Measurements from ENCODE around the gene NCBP1.
A peak's percentile ranks its signal among the peaks of the same experiment; 100 is the strongest.

The NCBP1 gene

GRCh38 chr9:97628668-97629067, 5.0 kb upstream of the NCBP1 start:
- H3K27ac ChIP-seq (ENCODE audit: low read length) = no peak overlapping the region
- H3K4me1 ChIP-seq (ENCODE audit: control insufficient read depth in 1 of 2, insufficient read depth in 2 of 2, low read length in 2 of 2) = peaks cover 0 to 25% of the 10 kb centered on the region in 2 donors
- H3K9me3 ChIP-seq (ENCODE audit: control insufficient read depth in 1 of 2, low read length in 2 of 2) = no peaks in the 10 kb centered on the region
- H3K36me3 ChIP-seq (ENCODE audit: control insufficient read depth in 1 of 2, insufficient read depth in 2 of 2, low read length in 2 of 2) = peaks cover 23 to 24% of the 10 kb centered on the region in 2 donors
- no peaks in the 10 kb centered on the region for H3K27me3 ChIP-seq (ENCODE audit: low read depth, low read length)
- H3K4me3 ChIP-seq (ENCODE audit: low read depth in 1 of 2, low read length in 2 of 2) = no peak overlapping the region

- Histone ChIP-seq H3K27me3 (ENCODE audit: low read depth, low read length) (no peaks in the 10 kb centered on the region), H3K9me3 (ENCODE audit: control insufficient read depth in 1 of 2, low read length in 2 of 2) (no peaks in the 10 kb centered on the region), H3K36me3 (ENCODE audit: control insufficient read depth in 1 of 2, insufficient read depth in 2 of 2, low read length in 2 of 2) (peaks cover 19 to 24% of the 10 kb centered on the region in 2 donors), H3K27ac (ENCODE audit: low read length) (no peak overlapping the region), H3K4me1 (ENCODE audit: control insufficient read depth in 1 of 2, insufficient read depth in 2 of 2, low read length in 2 of 2) (peaks cover 0 to 25% of the 10 kb centered on the region in 2 donors), H3K4me3 (ENCODE audit: low read depth in 1 of 2, low read length in 2 of 2) (no peak overlapping the region)
Observed at GRCh38 chr9:97629156-97629555, 4.5 kb upstream of the NCBP1 start.

GRCh38 chr9:97630591-97630990, 3.0 kb upstream of the NCBP1 start:
- H3K9me3 ChIP-seq (ENCODE audit: control insufficient read depth in 1 of 2, low read length in 2 of 2) = no peaks in the 10 kb centered on the region
- peaks cover 5 to 18% of the 10 kb centered on the region in 2 donors for H3K36me3 ChIP-seq (ENCODE audit: control insufficient read depth in 1 of 2, insufficient read depth in 2 of 2, low read length in 2 of 2)
- no peak overlapping the region for H3K27ac ChIP-seq (ENCODE audit: low read length)
- no peak overlapping the region for H3K4me3 ChIP-seq (ENCODE audit: low read depth in 1 of 2, low read length in 2 of 2)
- H3K27me3 ChIP-seq (ENCODE audit: low read depth, low read length) = no peaks in the 10 kb centered on the region
- peaks cover 7 to 37% of the 10 kb centered on the region in 2 donors for H3K4me1 ChIP-seq (ENCODE audit: control insufficient read depth in 1 of 2, insufficient read depth in 2 of 2, low read length in 2 of 2)

- Histone ChIP-seq H3K27ac (ENCODE audit: low read length) (peak overlapping the region; percentile 100), H3K27me3 (ENCODE audit: low read depth, low read length) (no peaks in the 10 kb centered on the region), H3K4me1 (ENCODE audit: control insufficient read depth in 1 of 2, insufficient read depth in 2 of 2, low read length in 2 of 2) (peaks cover 15 to 49% of the 10 kb centered on the region in 2 donors), H3K4me3 (ENCODE audit: low read depth in 1 of 2, low read length in 2 of 2) (peak overlapping the region; percentile 93 to 96), H3K36me3 (ENCODE audit: control insufficient read depth in 1 of 2, insufficient read depth in 2 of 2, low read length in 2 of 2) (peaks cover 0 to 16% of the 10 kb centered on the region in 2 donors), H3K9me3 (ENCODE audit: control insufficient read depth in 1 of 2, low read length in 2 of 2) (no peaks in the 10 kb centered on the region)
Observed at GRCh38 chr9:97632248-97632984, 1.2 kb upstream of the NCBP1 start.

GRCh38 chr9:97633859-97634490, 354 bp downstream of the NCBP1 start:
- no peaks in the 10 kb centered on the region for H3K9me3 ChIP-seq (ENCODE audit: control insufficient read depth in 1 of 2, low read length in 2 of 2)
- peaks cover 15 to 41% of the 10 kb centered on the region in 2 donors for H3K4me1 ChIP-seq (ENCODE audit: control insufficient read depth in 1 of 2, insufficient read depth in 2 of 2, low read length in 2 of 2)
- peaks cover 0 to 16% of the 10 kb centered on the region in 2 donors for H3K36me3 ChIP-seq (ENCODE audit: control insufficient read depth in 1 of 2, insufficient read depth in 2 of 2, low read length in 2 of 2)
- H3K27ac ChIP-seq (ENCODE audit: low read length) = peak overlapping the region; percentile 93
- H3K4me3 ChIP-seq (ENCODE audit: low read depth in 1 of 2, low read length in 2 of 2) = peak overlapping the region; percentile 96 to 97
- no peaks in the 10 kb centered on the region for H3K27me3 ChIP-seq (ENCODE audit: low read depth, low read length)

GRCh38 chr9:97635026-97635425, 1.4 kb downstream of the NCBP1 start:
- no peaks in the 10 kb centered on the region for H3K9me3 ChIP-seq (ENCODE audit: control insufficient read depth in 1 of 2, low read length in 2 of 2)
- H3K27me3 ChIP-seq (ENCODE audit: low read depth, low read length) = no peaks in the 10 kb centered on the region
- H3K27ac ChIP-seq (ENCODE audit: low read length) = peak overlapping the region; percentile 93
- H3K4me1 ChIP-seq (ENCODE audit: control insufficient read depth in 1 of 2, insufficient read depth in 2 of 2, low read length in 2 of 2) = peaks cover 15 to 41% of the 10 kb centered on the region in 2 donors
- H3K36me3 ChIP-seq (ENCODE audit: control insufficient read depth in 1 of 2, insufficient read depth in 2 of 2, low read length in 2 of 2) = peaks cover 0 to 16% of the 10 kb centered on the region in 2 donors
- peak overlapping the region; percentile 96 to 97 for H3K4me3 ChIP-seq (ENCODE audit: low read depth in 1 of 2, low read length in 2 of 2)

- Histone ChIP-seq H3K4me1 (ENCODE audit: control insufficient read depth in 1 of 2, insufficient read depth in 2 of 2, low read length in 2 of 2) (peaks cover 15 to 35% of the 10 kb centered on the region in 2 donors), H3K4me3 (ENCODE audit: low read depth in 1 of 2, low read length in 2 of 2) (no peak overlapping the region), H3K27me3 (ENCODE audit: low read depth, low read length) (no peaks in the 10 kb centered on the region), H3K27ac (ENCODE audit: low read length) (no peak overlapping the region), H3K36me3 (ENCODE audit: control insufficient read depth in 1 of 2, insufficient read depth in 2 of 2, low read length in 2 of 2) (peaks cover 5 to 14% of the 10 kb centered on the region in 2 donors), H3K9me3 (ENCODE audit: control insufficient read depth in 1 of 2, low read length in 2 of 2) (no peaks in the 10 kb centered on the region)
Observed at GRCh38 chr9:97636903-97637302, 3.3 kb downstream of the NCBP1 start.

- Histone ChIP-seq H3K27ac (ENCODE audit: low read length) (no peak overlapping the region), H3K27me3 (ENCODE audit: low read depth, low read length) (no peaks in the 10 kb centered on the region), H3K36me3 (ENCODE audit: control insufficient read depth in 1 of 2, insufficient read depth in 2 of 2, low read length in 2 of 2) (peaks cover 7 to 21% of the 10 kb centered on the region in 2 donors), H3K9me3 (ENCODE audit: control insufficient read depth in 1 of 2, low read length in 2 of 2) (no peaks in the 10 kb centered on the region), H3K4me1 (ENCODE audit: control insufficient read depth in 1 of 2, insufficient read depth in 2 of 2, low read length in 2 of 2) (peaks cover 15 to 31% of the 10 kb centered on the region in 2 donors), H3K4me3 (ENCODE audit: low read depth in 1 of 2, low read length in 2 of 2) (no peak overlapping the region)
Observed at GRCh38 chr9:97638666-97639065, 5.0 kb downstream of the NCBP1 start.

- Histone ChIP-seq H3K36me3 (ENCODE audit: control insufficient read depth in 1 of 2, insufficient read depth in 2 of 2, low read length in 2 of 2) (peaks cover 9 to 30% of the 10 kb centered on the region in 2 donors), H3K4me1 (ENCODE audit: control insufficient read depth in 1 of 2, insufficient read depth in 2 of 2, low read length in 2 of 2) (peaks cover 8 to 21% of the 10 kb centered on the region in 2 donors), H3K27me3 (ENCODE audit: low read depth, low read length) (no peaks in the 10 kb centered on the region), H3K27ac (ENCODE audit: low read length) (no peak overlapping the region), H3K4me3 (ENCODE audit: low read depth in 1 of 2, low read length in 2 of 2) (no peak overlapping the region), H3K9me3 (ENCODE audit: control insufficient read depth in 1 of 2, low read length in 2 of 2) (no peaks in the 10 kb centered on the region)
Observed at GRCh38 chr9:97640325-97640724, 6.7 kb downstream of the NCBP1 start.

- no peaks in the 10 kb centered on the region for H3K27me3 ChIP-seq (ENCODE audit: low read depth, low read length)
- no peak overlapping the region for H3K4me3 ChIP-seq (ENCODE audit: low read depth in 1 of 2, low read length in 2 of 2)
- H3K36me3 ChIP-seq (ENCODE audit: control insufficient read depth in 1 of 2, insufficient read depth in 2 of 2, low read length in 2 of 2) = peaks cover 37 to 60% of the 10 kb centered on the region in 2 donors
Observed at GRCh38 chr9:97645720-97646119, 12.1 kb downstream of the NCBP1 start.

GRCh38 chr9:97647996-97648395, 14.4 kb downstream of the NCBP1 start:
- H3K4me3 ChIP-seq (ENCODE audit: low read depth in 1 of 2, low read length in 2 of 2) = no peak overlapping the region
- H3K36me3 ChIP-seq (ENCODE audit: control insufficient read depth in 1 of 2, insufficient read depth in 2 of 2, low read length in 2 of 2) = peaks cover 37 to 50% of the 10 kb centered on the region in 2 donors

More at GRCh38 chr9:97645720-97646119, 12.1 kb downstream of the NCBP1 start:
- H3K4me1 ChIP-seq (ENCODE audit: control insufficient read depth in 1 of 2, insufficient read depth in 2 of 2, low read length in 2 of 2) = no peaks in the 10 kb centered on the region
- no peaks in the 10 kb centered on the region for H3K9me3 ChIP-seq (ENCODE audit: control insufficient read depth in 1 of 2, low read length in 2 of 2)
- no peak overlapping the region for H3K27ac ChIP-seq (ENCODE audit: low read length)

More at GRCh38 chr9:97647996-97648395, 14.4 kb downstream of the NCBP1 start:
- no peak overlapping the region for H3K27ac ChIP-seq (ENCODE audit: low read length)
- no peaks in the 10 kb centered on the region for H3K4me1 ChIP-seq (ENCODE audit: control insufficient read depth in 1 of 2, insufficient read depth in 2 of 2, low read length in 2 of 2)
- no peaks in the 10 kb centered on the region for H3K9me3 ChIP-seq (ENCODE audit: control insufficient read depth in 1 of 2, low read length in 2 of 2)
- no peaks in the 10 kb centered on the region for H3K27me3 ChIP-seq (ENCODE audit: low read depth, low read length)

Data from muscle layer of duodenum (tissue), 2 donors.